OCI-LY1 (cell line): ENCODE data around the gene IL4.
"Not testable (repeated sequence)": the region's sequence is repeated elsewhere in the genome, so short reads cannot be mapped to it uniquely, and the experiment has no call there.

Source experiments
- H2AFZ ChIP-seq: fragments of 200-600 bp; sonication (generic), shearing (Covaris generic); 2 replicates; pipeline ENCODE4 v1.6.0; 2014; ENCODE audit warnings: antibody characterized with exemption, mild to moderate bottlenecking, low read length
- H3F3A ChIP-seq: fragments of 200-600 bp; sonication (generic), shearing (Covaris generic); 2 replicates; pipeline ENCODE4 v1.6.0; 2014; ENCODE audit warnings: mild to moderate bottlenecking, antibody characterized with exemption, low read length, moderate library complexity; ENCODE audit not compliant: insufficient read depth
- H3K27ac ChIP-seq: fragments of 200-600 bp; sonication (generic); 2 replicates; pipeline ENCODE4 v1.5.1; 2014; ENCODE audit warnings: low read length, mixed run types, mild to moderate bottlenecking, low read depth; ENCODE audit not compliant: poor library complexity, severe bottlenecking
- H3K27me3 ChIP-seq: fragments of 200-600 bp; sonication (generic); 2 replicates; pipeline ENCODE4 v1.6.0; 2014; ENCODE audit warnings: antibody characterized with exemption, mild to moderate bottlenecking, low read length, moderate library complexity; ENCODE audit not compliant: insufficient read depth
- H3K36me3 ChIP-seq: fragments of 200-600 bp; sonication (generic); 2 replicates; pipeline ENCODE4 v1.6.1; 2014; ENCODE audit warnings: mild to moderate bottlenecking, antibody characterized with exemption, low read length, moderate library complexity, mixed read lengths; ENCODE audit not compliant: insufficient read depth
- H3K4me1 ChIP-seq: fragments of 200-600 bp; sonication (generic); 2 replicates; pipeline ENCODE4 v1.5.1; 2014; ENCODE audit warnings: mild to moderate bottlenecking, low read length, moderate library complexity; ENCODE audit not compliant: insufficient read depth, severe bottlenecking
- H3K4me2 ChIP-seq: fragments of 200-600 bp; sonication (generic), shearing (Covaris generic); 2 replicates; pipeline ENCODE4 v1.6.1; 2014; ENCODE audit warnings: low read length
- H3K4me3 ChIP-seq: fragments of 200-600 bp; sonication (generic); 2 replicates; pipeline ENCODE4 v1.5.1; 2014; ENCODE audit warnings: low read length, low read depth, mild to moderate bottlenecking, mixed read lengths; ENCODE audit not compliant: poor library complexity, severe bottlenecking
- H3K79me2 ChIP-seq: fragments of 200-600 bp; shearing (Covaris generic); 2 replicates; pipeline ENCODE4 v1.6.1; 2016; ENCODE audit warnings: mixed run types, low read length, mixed read lengths; ENCODE audit not compliant: insufficient read depth
- H3K9ac ChIP-seq: fragments of 200-600 bp; sonication (generic), shearing (Covaris generic); 2 replicates; pipeline ENCODE4 v1.6.1; 2014; ENCODE audit warnings: mild to moderate bottlenecking, low read length, mixed read lengths
- H3K9me2 ChIP-seq: fragments of 200-600 bp; sonication (generic), shearing (Covaris generic); 2 replicates; pipeline ENCODE4 v1.6.1; 2014; ENCODE audit warnings: low read depth, mild to moderate bottlenecking, low read length, mixed read lengths
- H3K9me3 ChIP-seq: fragments of 200-600 bp; shearing (Covaris generic); 2 replicates; pipeline ENCODE4 v1.6.1; 2014; ENCODE audit warnings: low read length, mixed read lengths
- H4K20me1 ChIP-seq: fragments of 200-600 bp; sonication (generic), shearing (Covaris generic); 2 replicates; pipeline ENCODE4 v1.6.0; 2016; ENCODE audit warnings: mild to moderate bottlenecking, low read length; ENCODE audit not compliant: insufficient read depth
- EZH2 ChIP-seq: fragments of 200-600 bp; sonication (generic), shearing (Covaris generic); IDR thresholded peaks from 2 replicates; pipeline ENCODE4 v1.8.0; 2017; ENCODE audit warnings: borderline replicate concordance, mixed run types, mild to moderate bottlenecking, antibody characterized with exemption, low read length, moderate library complexity, mixed read lengths
- TF ChIP-seq, protein P1 (sequence below): fragments of 200-600 bp; sonication (generic), shearing (Covaris generic); IDR thresholded peaks from 2 replicates; pipeline ENCODE4 v1.5.1; 2017; ENCODE audit warnings: mild to moderate bottlenecking, antibody characterized with exemption, low read length, moderate library complexity, mixed read lengths

The IL4 gene

GRCh38 chr5:132629230-132629944 is 44.4 kb upstream of the IL4 start:
- Histone ChIP-seq H3K9me2 (no peaks in the 10 kb centered on the region), H3K9ac (no peak overlapping the region), H3F3A (no peaks in the 10 kb centered on the region), H2AFZ (no peak overlapping the region), H3K27me3 (no peaks in the 10 kb centered on the region), H3K4me1 (no peaks in the 10 kb centered on the region), H3K4me2 (no peak overlapping the region), H3K79me2 (no peaks in the 10 kb centered on the region), H3K27ac (no peak overlapping the region), H4K20me1 (no peaks in the 10 kb centered on the region), H3K9me3 (no peaks in the 10 kb centered on the region), H3K4me3 (no peak overlapping the region), H3K36me3 (peaks cover 49% of the 10 kb centered on the region)
- TF ChIP-seq EZH2 = no peak
- TF ChIP-seq, protein P1, sequence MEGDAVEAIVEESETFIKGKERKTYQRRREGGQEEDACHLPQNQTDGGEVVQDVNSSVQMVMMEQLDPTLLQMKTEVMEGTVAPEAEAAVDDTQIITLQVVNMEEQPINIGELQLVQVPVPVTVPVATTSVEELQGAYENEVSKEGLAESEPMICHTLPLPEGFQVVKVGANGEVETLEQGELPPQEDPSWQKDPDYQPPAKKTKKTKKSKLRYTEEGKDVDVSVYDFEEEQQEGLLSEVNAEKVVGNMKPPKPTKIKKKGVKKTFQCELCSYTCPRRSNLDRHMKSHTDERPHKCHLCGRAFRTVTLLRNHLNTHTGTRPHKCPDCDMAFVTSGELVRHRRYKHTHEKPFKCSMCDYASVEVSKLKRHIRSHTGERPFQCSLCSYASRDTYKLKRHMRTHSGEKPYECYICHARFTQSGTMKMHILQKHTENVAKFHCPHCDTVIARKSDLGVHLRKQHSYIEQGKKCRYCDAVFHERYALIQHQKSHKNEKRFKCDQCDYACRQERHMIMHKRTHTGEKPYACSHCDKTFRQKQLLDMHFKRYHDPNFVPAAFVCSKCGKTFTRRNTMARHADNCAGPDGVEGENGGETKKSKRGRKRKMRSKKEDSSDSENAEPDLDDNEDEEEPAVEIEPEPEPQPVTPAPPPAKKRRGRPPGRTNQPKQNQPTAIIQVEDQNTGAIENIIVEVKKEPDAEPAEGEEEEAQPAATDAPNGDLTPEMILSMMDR = no peak

DNA sequence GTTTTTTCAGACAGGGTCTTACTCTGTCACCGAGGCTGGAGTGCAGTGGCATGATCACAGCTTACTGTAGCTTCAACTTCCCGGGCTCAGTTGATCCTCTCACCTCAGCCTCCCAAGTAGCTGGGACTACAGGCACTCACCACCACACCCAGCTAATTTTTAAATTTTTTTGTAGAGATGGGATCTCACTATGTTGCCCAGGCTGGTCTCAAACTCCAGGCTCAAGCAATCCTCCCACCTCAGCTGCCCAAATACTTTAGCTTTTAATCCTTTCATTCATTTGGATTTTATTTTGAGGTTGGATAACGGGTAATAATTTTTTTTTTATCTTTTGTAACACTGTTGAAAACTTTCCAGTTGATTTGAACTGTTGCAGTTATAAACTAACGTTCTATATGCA is 40.2 kb upstream of the IL4 start:
- peaks cover 70% of the 10 kb centered on the region for H3K36me3 ChIP-seq
- not testable (repeated sequence) for H3K4me1 ChIP-seq, H2AFZ ChIP-seq, H3F3A ChIP-seq, H3K27ac ChIP-seq, H4K20me1 ChIP-seq, H3K4me3 ChIP-seq, H3K4me2 ChIP-seq, H3K9ac ChIP-seq, H3K9me3 ChIP-seq, H3K79me2 ChIP-seq, H3K9me2 ChIP-seq, H3K27me3 ChIP-seq

- Histone ChIP-seq H3K27ac (no peak overlapping the region), H3K9ac (no peak overlapping the region), H3K36me3 (peaks cover 75% of the 10 kb centered on the region), H3K9me2 (no peaks in the 10 kb centered on the region), H2AFZ (no peak overlapping the region), H3K9me3 (no peaks in the 10 kb centered on the region), H3K27me3 (no peaks in the 10 kb centered on the region), H3K4me1 (no peaks in the 10 kb centered on the region), H3K4me3 (no peak overlapping the region), H3K79me2 (no peaks in the 10 kb centered on the region), H4K20me1 (no peaks in the 10 kb centered on the region), H3F3A (no peaks in the 10 kb centered on the region), H3K4me2 (no peak overlapping the region)
- TF ChIP-seq, protein P1 = no peak
- no peak for TF ChIP-seq EZH2
These were observed 37.9 kb upstream of the IL4 start for GRCh38 chr5:132635873-132636272.

GRCh38 chr5:132637241-132637640 is 36.5 kb upstream of the IL4 start:
- Histone ChIP-seq H3K27ac (no peak overlapping the region), H3K9me3 (no peaks in the 10 kb centered on the region), H3K4me3 (no peak overlapping the region), H3F3A (no peaks in the 10 kb centered on the region), H3K4me2 (no peak overlapping the region), H2AFZ (no peak overlapping the region), H3K27me3 (no peaks in the 10 kb centered on the region), H3K9me2 (no peaks in the 10 kb centered on the region), H4K20me1 (no peaks in the 10 kb centered on the region), H3K36me3 (peaks cover 78% of the 10 kb centered on the region), H3K4me1 (no peaks in the 10 kb centered on the region), H3K9ac (no peak overlapping the region), H3K79me2 (no peaks in the 10 kb centered on the region)
- TF ChIP-seq EZH2 = no peak
- TF ChIP-seq, protein P1 = no peak
